Central memory CD8-positive, alpha-beta T cell (primary cell): ENCODE data around the gene PTPN9.
"Not testable (repeated sequence)": the region's sequence is repeated elsewhere in the genome, so short reads cannot be mapped to it uniquely, and the experiment has no call there.

Source experiments
- ATAC-seq: fragments of 150-1000 bp; cut with Tn5 transposase; replicated peaks from 2 replicates; pipeline ENCODE4 v1.10.0; 2022; ENCODE audit warnings: mild to moderate bottlenecking, moderate FRiP score, moderate number of reproducible peaks; ENCODE audit not compliant: poor library complexity, severe bottlenecking; ENCODE audit errors: extremely low read depth
- DNase-seq, 2 donors: peaks; one replicate each; pipeline ENCODE4 v3.0.0; 2021; ENCODE audit warnings: low spot score in 2 of 2
- H3K27ac Mint-ChIP-seq: one replicate; pipeline ENCODE4 v1.8.0; 2022; ENCODE audit warnings: low read depth, mild to moderate bottlenecking, moderate library complexity, mixed read lengths
- H3K27me3 Mint-ChIP-seq: one replicate; pipeline ENCODE4 v1.8.0; 2022; ENCODE audit warnings: mixed read lengths
- H3K36me3 Mint-ChIP-seq: one replicate; pipeline ENCODE4 v1.8.0; 2022; ENCODE audit warnings: mild to moderate bottlenecking, moderate library complexity, mixed read lengths; ENCODE audit not compliant: insufficient read depth
- H3K4me1 Mint-ChIP-seq: one replicate; pipeline ENCODE4 v1.8.0; 2022; ENCODE audit warnings: mixed read lengths
- H3K4me3 Mint-ChIP-seq: one replicate; pipeline ENCODE4 v1.8.0; 2022; ENCODE audit warnings: mild to moderate bottlenecking, moderate library complexity, mixed read lengths
- H3K9me3 Mint-ChIP-seq: one replicate; pipeline ENCODE4 v1.8.0; 2022; ENCODE audit warnings: mixed read lengths

Gene PTPN9

DNA sequence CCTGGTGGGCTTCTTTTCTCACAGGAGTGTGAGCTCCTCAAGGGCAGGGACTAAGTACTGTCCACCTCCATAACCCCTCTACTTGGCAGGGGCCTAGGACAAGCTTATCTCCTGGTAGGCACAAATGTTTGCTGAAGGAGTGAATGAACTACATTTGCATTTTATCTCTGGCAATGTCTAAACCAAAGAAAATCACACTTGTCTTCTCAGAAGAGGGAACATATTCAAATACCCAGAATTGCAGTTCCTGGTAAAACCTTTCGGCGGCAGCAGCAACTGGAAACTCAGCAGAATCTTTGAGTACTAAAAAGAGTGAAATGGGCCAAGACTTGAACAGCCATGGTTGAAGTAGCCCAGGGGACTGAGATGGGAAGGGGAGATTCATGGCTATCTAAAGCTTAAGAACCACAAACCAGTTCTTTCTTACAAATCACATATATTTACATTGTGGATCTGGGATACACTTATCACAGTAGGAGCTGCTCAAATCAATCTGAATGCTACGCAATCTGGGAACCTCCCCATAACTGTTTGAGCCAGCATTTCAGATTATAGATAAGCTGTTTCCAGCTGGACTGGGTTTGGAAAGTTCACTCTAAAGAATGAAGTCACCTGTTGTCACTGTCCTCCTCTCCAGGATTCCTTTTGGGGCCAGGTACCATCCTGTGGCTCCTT lies 18.7 kb upstream of the PTPN9 start:
- peak; percentile 24 for ATAC-seq

DNA sequence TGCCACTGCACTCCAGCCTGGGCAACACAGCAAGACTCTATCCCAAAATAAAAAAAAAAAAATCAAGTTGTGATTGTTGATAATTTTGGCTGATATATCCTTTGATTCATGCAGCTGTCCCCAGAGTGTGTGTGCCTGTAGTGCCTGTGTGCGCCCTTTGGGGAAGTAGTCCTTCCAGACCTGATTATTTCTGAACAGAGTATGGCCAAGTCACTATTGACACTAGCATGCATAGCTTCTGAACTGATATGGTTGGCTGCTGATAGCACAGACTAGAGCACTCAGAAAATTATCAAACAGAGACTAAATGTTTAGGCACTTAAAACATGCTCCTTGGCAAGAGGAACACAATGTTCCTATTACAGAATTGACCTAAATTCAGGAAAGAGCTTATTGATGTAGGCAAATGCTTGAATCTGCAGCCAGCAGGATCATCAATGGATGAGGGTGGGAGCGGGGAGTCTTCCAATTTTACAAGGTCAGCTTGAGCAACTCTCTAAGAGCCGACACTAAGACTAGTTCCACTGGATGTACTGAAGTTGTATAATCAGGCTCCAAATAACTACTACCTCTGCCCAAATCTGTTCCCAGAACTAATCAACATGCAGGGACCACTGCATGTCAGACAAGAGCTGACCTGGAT lies 17.7 kb upstream of the PTPN9 start:
- peak overlapping the region; percentile 46 for H3K27ac Mint-ChIP-seq
- H3K9me3 Mint-ChIP-seq, result no peaks in the 10 kb centered on the region
- no peaks in the 10 kb centered on the region for H3K27me3 Mint-ChIP-seq
- peaks cover 17% of the 10 kb centered on the region for H3K4me1 Mint-ChIP-seq
- H3K4me3 Mint-ChIP-seq, result no peak overlapping the region
- ATAC-seq (no peak), DNase-seq (no peak)
- peaks cover 25% of the 10 kb centered on the region for H3K36me3 Mint-ChIP-seq

More for the DNA sequence above, 18.7 kb upstream of the PTPN9 start:
- Mint-ChIP-seq H3K27ac (peak overlapping the region; percentile 46), H3K36me3 (peaks cover 23% of the 10 kb centered on the region), H3K9me3 (no peaks in the 10 kb centered on the region), H3K27me3 (no peaks in the 10 kb centered on the region), H3K4me1 (peaks cover 17% of the 10 kb centered on the region), H3K4me3 (no peak overlapping the region)
- peak in 1 of 2 donors; percentile 21 for DNase-seq

- ATAC-seq (no peak), DNase-seq (no peak)
- H3K27ac Mint-ChIP-seq, result no peak overlapping the region
- H3K9me3 Mint-ChIP-seq, result no peaks in the 10 kb centered on the region
- no peaks in the 10 kb centered on the region for H3K27me3 Mint-ChIP-seq
- H3K36me3 Mint-ChIP-seq, result peaks cover 20% of the 10 kb centered on the region
- peaks cover 17% of the 10 kb centered on the region for H3K4me1 Mint-ChIP-seq
- H3K4me3 Mint-ChIP-seq, result no peak overlapping the region
These were observed 15.2 kb upstream of the PTPN9 start for GRCh38 chr15:75594276-75594675.

- Mint-ChIP-seq H3K27me3 (no peaks in the 10 kb centered on the region), H3K36me3 (peaks cover 22% of the 10 kb centered on the region), H3K4me1 (peaks cover 7% of the 10 kb centered on the region), H3K9me3 (no peaks in the 10 kb centered on the region), H3K4me3 (no peak overlapping the region), H3K27ac (no peak overlapping the region)
- no peak for DNase-seq
- no peak for ATAC-seq
These were observed 12.7 kb upstream of the PTPN9 start for GRCh38 chr15:75591655-75592364.

DNA sequence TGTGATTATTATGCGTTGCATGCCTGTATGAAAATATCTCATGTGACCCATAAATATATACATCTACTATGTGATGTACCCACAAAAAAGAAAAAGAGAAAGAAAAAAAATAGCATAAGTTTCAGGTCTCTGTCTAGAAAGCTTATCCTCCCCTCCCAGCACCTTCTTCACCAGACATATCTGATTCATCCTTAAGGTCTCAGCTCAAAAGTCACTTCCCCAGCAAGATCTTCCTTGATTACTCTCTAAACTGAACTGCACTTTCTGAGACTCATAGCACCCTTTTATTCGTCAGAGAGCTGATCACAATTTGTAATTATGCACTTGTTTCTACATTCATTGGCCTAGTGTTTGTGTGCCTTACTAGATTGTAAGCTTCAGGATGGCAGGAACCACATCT lies 11.1 kb upstream of the PTPN9 start:
- Mint-ChIP-seq H3K27me3 (no peaks in the 10 kb centered on the region), H3K9me3 (no peaks in the 10 kb centered on the region), H3K36me3 (peaks cover 17% of the 10 kb centered on the region), H3K4me3 (no peak overlapping the region), H3K27ac (no peak overlapping the region), H3K4me1 (no peaks in the 10 kb centered on the region)
- DNase-seq (no peak), ATAC-seq (no peak)

- ATAC-seq (no peak), DNase-seq (no peak)
- Mint-ChIP-seq H3K36me3 (peaks cover 13% of the 10 kb centered on the region), H3K27ac (no peak overlapping the region), H3K9me3 (no peaks in the 10 kb centered on the region), H3K27me3 (no peaks in the 10 kb centered on the region), H3K4me1 (no peaks in the 10 kb centered on the region), H3K4me3 (no peak overlapping the region)
These were observed 10.0 kb upstream of the PTPN9 start for GRCh38 chr15:75589071-75589470.

DNA sequence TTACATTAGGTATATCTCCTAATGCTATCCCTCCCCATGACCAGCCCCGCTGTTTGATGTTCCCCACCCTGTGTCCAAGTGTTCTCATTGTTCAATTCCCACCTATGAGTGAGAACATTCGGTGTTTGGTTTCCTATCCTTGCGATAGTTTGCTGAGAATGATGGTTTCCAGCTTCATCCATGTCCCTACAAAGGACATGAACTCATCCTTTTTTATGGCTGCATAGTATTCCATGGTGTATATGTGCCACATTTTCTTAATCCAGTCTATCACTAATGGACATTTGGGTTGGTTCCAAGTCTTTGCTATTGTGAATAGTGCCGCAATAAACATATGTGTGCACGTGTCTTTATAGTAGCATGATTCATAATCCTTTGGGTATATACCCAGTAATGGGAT lies 7.3 kb upstream of the PTPN9 start:
- H3K4me3 Mint-ChIP-seq, H3K4me1 Mint-ChIP-seq, DNase-seq, ATAC-seq, H3K27ac Mint-ChIP-seq, H3K36me3 Mint-ChIP-seq, H3K27me3 Mint-ChIP-seq, H3K9me3 Mint-ChIP-seq: not testable (repeated sequence)

GRCh38 chr15:75584121-75584520 lies 5.0 kb upstream of the PTPN9 start:
- H3K27ac Mint-ChIP-seq, result no peak overlapping the region
- H3K27me3 Mint-ChIP-seq, result no peaks in the 10 kb centered on the region
- no peak for DNase-seq
- no peaks in the 10 kb centered on the region for H3K9me3 Mint-ChIP-seq
- H3K4me3 Mint-ChIP-seq, result no peak overlapping the region
- H3K36me3 Mint-ChIP-seq, result peaks cover 2% of the 10 kb centered on the region
- peaks cover 5% of the 10 kb centered on the region for H3K4me1 Mint-ChIP-seq
- no peak for ATAC-seq

DNA sequence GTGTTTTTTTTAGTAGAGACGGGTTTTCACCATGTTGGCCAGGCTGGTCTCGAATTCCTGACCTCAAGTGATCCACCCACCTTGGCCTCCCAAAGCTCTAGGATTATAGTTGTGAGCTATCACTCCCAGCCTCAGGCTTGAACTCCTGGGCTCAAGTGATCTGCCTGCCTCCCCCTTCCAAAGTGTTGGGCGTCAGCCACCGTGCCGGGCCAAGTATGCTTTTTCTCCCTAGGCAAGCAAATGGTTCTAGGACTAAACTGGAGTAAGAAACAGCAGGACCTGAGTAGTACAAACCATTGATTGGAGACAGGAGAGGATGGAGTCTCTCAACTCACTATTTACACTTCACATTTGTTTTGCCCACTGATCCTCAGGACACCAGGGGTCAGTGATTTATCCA lies 4.6 kb upstream of the PTPN9 start:
- ATAC-seq, result no peak
- H3K9me3 Mint-ChIP-seq, result no peaks in the 10 kb centered on the region
- H3K27me3 Mint-ChIP-seq, result no peaks in the 10 kb centered on the region
- DNase-seq, result no peak
- peaks cover 5% of the 10 kb centered on the region for H3K4me1 Mint-ChIP-seq
- H3K4me3 Mint-ChIP-seq, result no peak overlapping the region
- H3K36me3 Mint-ChIP-seq, result peaks cover 2% of the 10 kb centered on the region
- H3K27ac Mint-ChIP-seq, result no peak overlapping the region

DNA sequence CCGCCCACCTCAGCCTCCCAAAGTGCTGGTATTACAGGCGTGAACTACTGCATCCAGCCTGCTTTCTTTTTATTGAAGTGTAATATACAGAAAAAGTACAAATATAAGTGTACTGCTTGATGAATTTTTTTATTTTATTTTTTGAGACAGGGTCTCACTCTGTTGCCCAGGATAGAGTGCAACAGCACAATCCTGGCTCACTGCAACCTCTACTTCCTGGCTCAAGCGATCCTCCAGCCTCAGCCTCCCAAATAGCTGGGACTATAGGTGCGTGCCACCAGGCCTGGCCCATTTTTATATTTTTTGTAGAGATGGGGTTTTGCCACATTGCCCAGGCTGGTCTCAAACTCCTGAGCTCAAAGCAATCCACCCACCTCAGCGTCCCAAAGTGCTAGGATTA lies 3.8 kb upstream of the PTPN9 start:
- not testable (repeated sequence) for H3K36me3 Mint-ChIP-seq, H3K4me3 Mint-ChIP-seq, H3K9me3 Mint-ChIP-seq, H3K27me3 Mint-ChIP-seq, H3K4me1 Mint-ChIP-seq, DNase-seq, H3K27ac Mint-ChIP-seq, ATAC-seq

DNA sequence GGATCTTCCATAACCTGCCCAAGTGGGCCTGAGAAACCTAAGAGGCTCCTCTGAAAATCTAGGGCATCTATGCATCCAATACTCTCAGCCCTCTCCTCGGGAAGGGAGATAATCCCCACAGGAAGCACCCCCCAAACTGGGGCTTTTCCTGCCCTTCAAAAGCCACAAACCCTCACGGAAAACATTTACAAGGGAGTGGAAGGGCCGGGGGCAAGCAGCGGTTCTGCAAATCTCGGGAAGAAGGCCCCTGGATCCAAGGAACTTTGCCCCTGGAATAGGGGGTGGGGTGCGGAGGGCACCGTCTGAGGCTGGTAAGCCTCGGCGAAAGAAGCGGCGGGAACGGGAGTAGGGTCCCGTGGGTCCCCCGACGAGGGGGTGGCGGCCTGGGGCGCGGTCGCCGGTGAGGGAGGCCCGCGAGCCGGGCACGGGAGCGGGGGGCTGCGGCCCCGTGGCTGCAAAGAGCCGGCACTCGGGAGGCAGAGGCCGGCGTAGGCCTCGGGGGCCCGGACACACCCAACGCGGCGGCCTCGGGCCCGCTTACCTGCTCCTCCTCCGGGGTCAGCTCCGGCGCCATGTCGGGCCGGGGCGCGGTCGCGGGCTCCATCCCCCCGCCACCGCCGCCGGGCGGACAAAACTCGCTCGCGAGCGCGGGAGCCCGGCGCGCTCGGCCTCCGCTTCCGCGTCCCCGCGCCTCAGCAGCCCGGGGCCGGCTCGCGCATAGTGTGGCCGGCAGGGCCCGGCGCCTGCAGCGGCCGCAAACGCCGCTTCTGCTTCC lies 755 bp downstream of the PTPN9 start:
- no peaks in the 10 kb centered on the region for H3K9me3 Mint-ChIP-seq
- peak overlapping the region; percentile 94 for H3K4me3 Mint-ChIP-seq
- no peaks in the 10 kb centered on the region for H3K27me3 Mint-ChIP-seq
- peaks cover 30% of the 10 kb centered on the region for H3K4me1 Mint-ChIP-seq
- ATAC-seq (peak; percentile 51), DNase-seq (peak in 1 of 2 donors; percentile 10)
- H3K36me3 Mint-ChIP-seq, result peaks cover 9% of the 10 kb centered on the region
- peak overlapping the region; percentile 85 for H3K27ac Mint-ChIP-seq

- Mint-ChIP-seq H3K4me1 (peaks cover 36% of the 10 kb centered on the region), H3K36me3 (peaks cover 9% of the 10 kb centered on the region), H3K27me3 (no peaks in the 10 kb centered on the region), H3K4me3 (peak overlapping the region; percentile 94), H3K27ac (peak overlapping the region; percentile 85), H3K9me3 (no peaks in the 10 kb centered on the region)
- DNase-seq, result no peak
- no peak for ATAC-seq
These were observed 1.5 kb downstream of the PTPN9 start for GRCh38 chr15:75577401-75578172.
